HG03460 (cell line): ENCODE data around the gene PLEKHA5.
"Not testable (repeated sequence)": the region's sequence is repeated elsewhere in the genome, so short reads cannot be mapped to it uniquely, and the experiment has no call there.

Source experiments
- ATAC-seq: cut with Tn5 transposase; IDR thresholded peaks from one replicate; pipeline ENCODE4 v1.9.1; 2021; ENCODE audit not compliant: unreplicated experiment

Gene PLEKHA5

DNA sequence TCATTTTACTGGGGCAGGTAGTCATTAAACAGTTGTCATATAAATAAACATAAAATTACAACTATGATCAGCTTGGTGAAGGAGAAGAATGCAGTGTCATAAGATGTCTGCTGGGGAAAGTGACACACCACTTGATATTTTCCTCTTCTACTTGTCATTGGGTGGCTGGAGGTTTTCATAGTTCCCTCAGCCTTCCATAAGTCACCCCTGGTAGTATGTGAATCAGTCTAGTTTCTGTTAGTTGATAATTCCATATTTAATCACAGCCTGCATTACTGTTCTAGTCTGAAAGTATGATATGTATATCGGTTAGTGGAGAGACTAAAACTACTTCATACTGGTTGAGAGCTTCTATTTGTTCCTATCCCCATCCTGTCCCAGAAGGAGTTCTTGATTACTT is 38.2 kb downstream of the PLEKHA5 start:
- ATAC-seq, result no peak

- ATAC-seq, result no peak
Measured at GRCh38 chr12:19168644-19169043, 39.1 kb downstream of the PLEKHA5 start.

DNA sequence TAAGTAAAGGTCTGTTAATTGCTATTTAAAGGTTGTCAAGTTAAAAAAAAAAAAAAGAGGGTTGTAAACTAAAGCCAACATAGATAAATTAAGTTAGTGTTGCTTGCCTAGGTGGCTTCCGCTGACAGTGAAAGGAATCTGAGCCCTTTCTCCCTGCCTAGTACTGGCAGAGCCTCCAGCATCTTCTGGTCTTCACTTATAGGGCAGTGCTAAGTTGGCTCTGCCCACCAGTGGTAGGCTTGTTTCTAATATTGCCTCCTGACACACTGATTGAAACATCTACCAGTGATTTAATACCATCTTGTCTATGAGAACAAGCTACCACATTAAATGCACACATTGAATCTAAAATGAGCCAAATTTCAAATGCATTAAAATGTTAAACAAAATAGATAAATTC is 39.7 kb downstream of the PLEKHA5 start:
- no peak for ATAC-seq

- ATAC-seq, result not testable (repeated sequence)
Measured at GRCh38 chr12:19170286-19170685, 40.8 kb downstream of the PLEKHA5 start.

GRCh38 chr12:19171731-19172130 is 42.2 kb downstream of the PLEKHA5 start:
- no peak for ATAC-seq

DNA sequence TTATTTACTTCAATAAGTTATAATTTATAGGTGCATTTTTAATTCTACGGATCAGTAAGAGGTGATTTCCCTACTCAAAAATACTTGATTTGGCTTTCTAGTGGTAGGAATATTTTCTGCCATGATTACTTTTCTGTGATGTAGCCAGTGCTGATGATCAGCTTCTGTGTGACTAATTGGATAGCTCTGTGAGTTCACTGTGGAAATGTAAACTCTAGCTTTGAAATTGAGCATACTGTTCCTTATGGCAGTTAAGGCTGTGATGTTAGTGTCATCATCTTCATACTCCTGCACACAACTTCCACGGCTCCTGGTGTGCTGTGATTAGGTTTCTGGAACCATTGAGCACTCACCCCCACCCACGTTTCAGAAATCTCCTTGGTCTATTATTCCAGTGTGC is 48.2 kb downstream of the PLEKHA5 start:
- no peak for ATAC-seq

DNA sequence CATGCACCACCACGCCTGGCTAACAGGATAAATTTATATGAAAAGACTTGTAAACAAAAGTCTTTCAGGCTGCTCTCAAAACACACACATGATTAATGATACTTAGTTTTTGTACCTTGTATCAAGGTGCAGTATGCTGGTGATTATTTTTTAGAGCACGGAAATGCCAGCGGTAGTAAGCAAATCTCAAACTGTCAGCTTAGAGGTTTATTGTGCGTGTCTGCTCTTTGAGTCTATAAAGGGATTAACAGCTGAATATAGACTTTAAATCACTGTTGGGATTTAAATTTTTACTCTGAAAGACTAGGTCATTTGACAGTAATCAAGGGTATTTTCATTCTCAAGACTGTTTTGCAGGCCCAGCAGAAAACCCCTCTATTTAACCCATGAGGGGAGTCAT is 50.5 kb downstream of the PLEKHA5 start:
- ATAC-seq, result no peak

GRCh38 chr12:19181666-19182426 is 52.3 kb downstream of the PLEKHA5 start:
- ATAC-seq, result no peak

GRCh38 chr12:19183121-19183838 is 53.7 kb downstream of the PLEKHA5 start:
- no peak for ATAC-seq

DNA sequence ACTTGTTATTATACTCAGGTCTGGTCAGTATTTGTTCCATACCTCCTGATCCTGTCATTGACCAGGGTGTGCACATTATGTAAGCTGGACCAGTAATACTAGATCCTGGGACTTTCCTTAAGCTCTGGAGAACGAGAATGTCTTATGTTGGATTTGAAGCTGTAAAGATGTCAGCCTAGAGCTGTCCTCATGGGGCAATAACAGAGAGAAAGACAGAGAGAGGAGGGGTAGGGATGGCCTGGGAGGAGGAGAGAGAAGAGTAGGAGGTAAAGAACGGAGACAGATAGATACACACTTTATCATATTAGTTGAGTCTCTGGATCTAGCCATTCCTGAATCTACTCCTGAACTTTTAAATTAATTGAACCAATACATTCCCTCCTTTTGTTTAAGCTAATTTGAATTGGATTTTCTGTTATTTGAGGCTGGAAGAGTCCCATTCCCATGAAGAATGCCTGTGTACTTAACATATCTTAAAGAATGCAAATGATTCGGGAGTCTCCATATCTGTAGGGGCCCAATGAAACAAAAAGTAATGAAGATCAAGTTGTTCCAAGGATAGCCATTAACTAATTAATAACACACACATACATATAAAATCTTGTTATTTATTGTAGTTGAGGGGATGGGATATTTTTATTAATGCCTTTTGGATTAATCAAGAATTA is 55.9 kb downstream of the PLEKHA5 start:
- ATAC-seq, result no peak

- ATAC-seq, result no peak
Measured at GRCh38 chr12:19186722-19187661, 57.5 kb downstream of the PLEKHA5 start.

DNA sequence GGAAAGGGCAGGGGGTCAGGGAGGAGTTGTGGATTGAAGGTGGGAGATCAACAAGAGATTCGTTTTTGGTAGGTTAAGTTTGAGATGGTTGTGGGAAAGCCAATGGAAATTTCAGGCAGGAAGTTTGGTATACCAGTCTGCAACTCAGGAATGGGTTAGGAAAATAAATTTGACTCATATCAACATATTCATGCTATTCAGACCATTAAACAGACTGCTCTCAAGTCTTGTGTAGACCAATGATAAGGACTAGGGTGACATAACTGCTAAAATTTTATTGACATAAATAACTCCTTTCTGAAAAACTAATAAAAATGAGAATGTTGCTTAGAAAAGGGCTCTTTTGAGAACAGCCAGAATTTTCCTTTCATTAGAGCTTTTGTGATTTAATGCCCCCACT is 60.0 kb downstream of the PLEKHA5 start:
- ATAC-seq, result no peak

DNA sequence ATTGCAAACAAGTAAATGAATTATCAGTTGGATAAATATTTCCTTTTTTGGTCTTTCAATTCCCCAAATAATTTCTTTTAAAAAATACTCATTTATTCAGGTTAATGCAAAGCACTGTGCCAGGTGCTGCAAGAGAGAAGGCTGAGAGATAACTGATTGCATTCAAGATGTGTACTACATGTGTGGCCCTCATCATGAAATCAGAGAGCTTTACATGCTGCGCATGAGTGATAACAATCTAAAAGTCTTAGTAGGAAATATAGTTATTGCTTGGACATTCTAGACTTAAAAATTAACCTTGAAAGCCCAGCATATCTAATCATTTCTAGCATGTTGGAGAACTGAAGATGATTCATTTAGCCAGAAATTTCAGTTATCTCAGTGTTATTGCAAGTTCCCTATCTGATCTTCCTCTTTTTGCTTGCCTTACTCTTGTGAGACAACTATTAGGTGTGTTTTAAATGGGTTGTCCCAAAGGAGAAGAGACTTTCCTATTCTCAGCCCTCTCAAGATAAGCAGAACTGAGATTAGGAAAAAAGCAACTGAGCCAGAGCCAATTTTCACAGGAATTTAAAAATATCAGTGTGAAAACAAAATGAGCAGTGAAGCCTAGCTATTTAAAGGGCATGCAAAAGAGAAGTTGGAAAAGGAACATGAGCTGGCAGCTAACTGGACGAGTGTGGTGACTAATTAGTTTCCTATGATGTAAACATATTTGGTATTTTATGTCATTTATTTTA is 60.9 kb downstream of the PLEKHA5 start:
- ATAC-seq, result no peak

DNA sequence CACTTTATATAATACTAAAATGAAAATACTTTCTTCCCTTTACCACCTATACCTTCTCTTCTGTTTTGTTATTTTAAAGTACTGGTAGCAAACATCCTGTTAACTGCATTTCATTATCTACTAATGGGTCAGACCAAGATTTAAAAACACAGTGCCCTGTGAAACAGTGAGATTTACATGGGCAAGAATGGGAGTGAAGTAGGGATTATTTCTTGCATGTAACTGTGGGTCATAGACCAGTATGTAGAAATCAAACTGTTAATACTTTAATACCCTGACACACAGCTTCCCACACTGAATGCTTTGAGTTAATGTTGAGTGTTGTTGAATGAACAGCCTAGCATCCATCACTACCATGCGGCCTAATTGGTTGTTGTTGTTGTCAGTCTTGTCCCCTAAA is 61.6 kb downstream of the PLEKHA5 start:
- no peak for ATAC-seq

- ATAC-seq, result no peak
Measured at GRCh38 chr12:19191563-19191962, 62.0 kb downstream of the PLEKHA5 start.

GRCh38 chr12:19192710-19193109 is 63.2 kb downstream of the PLEKHA5 start:
- no peak for ATAC-seq

GRCh38 chr12:19194963-19195362 is 65.4 kb downstream of the PLEKHA5 start:
- ATAC-seq, result no peak

GRCh38 chr12:19196959-19197630 is 67.6 kb downstream of the PLEKHA5 start:
- no peak for ATAC-seq

DNA sequence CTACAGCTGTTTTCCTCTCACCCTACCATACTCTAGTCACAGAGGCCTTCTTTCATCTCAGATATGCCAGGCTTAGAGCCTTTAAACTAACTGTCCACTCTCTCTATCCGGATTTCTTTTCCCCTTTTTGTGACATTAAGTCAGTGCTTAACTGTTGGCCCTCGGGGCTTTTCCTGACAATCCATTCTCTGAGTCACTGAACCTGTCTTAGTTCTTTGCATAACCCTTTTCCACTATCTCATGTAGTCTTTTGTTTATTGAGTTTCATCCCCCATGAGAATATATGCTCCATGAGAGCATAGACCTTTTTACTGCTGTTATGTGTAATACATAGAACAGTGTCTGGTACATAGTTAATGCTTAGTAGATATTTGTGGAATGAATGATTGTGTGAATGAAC is 68.7 kb downstream of the PLEKHA5 start:
- no peak for ATAC-seq

GRCh38 chr12:19199332-19199731 is 69.8 kb downstream of the PLEKHA5 start:
- no peak for ATAC-seq
